Smooth muscle cell (in vitro differentiated cells): ENCODE data around the gene SLC25A44. TPM values are rescaled to one million over a fixed set of nuclear protein-coding genes. Genes with fewer than 3 reads are reported as not detected.

Experiments
- DNase-seq: peaks from one replicate; lab custom pipeline; 2025; ENCODE audit not compliant: unreplicated experiment; lab: John Stamatoyannopoulos, UW
- H2AFZ ChIP-seq: fragments of 200-600 bp; sonication (generic); 2 replicates; pipeline ENCODE4 v1.6.0; 2016; ENCODE audit warnings: antibody characterized with exemption, low read depth, mild to moderate bottlenecking
- H3F3A ChIP-seq: fragments of 200-600 bp; sonication (generic); 2 replicates; pipeline ENCODE4 v1.6.0; 2017; ENCODE audit warnings: antibody characterized with exemption, low read depth
- H3K27ac ChIP-seq: fragments of 200-600 bp; sonication (generic); 2 replicates; pipeline ENCODE4 v1.5.1; 2016; ENCODE audit warnings: low read depth, mild to moderate bottlenecking
- H3K27me3 ChIP-seq: fragments of 200-600 bp; sonication (generic); 2 replicates; pipeline ENCODE4 v1.6.1; 2016; ENCODE audit warnings: low read depth, mild to moderate bottlenecking
- H3K36me3 ChIP-seq: fragments of 200-600 bp; sonication (generic); 2 replicates; pipeline ENCODE4 v1.5.1; 2016; ENCODE audit warnings: low read depth
- H3K4me1 ChIP-seq: fragments of 200-600 bp; sonication (generic); 2 replicates; pipeline ENCODE4 v1.5.1; 2016; ENCODE audit warnings: low read depth
- H3K4me2 ChIP-seq: fragments of 200-600 bp; sonication (generic); 2 replicates; pipeline ENCODE4 v1.6.0; 2016; ENCODE audit warnings: mild to moderate bottlenecking
- H3K4me3 ChIP-seq: fragments of 200-600 bp; sonication (generic); 2 replicates; pipeline ENCODE4 v1.5.1; 2016; ENCODE audit warnings: mild to moderate bottlenecking
- H3K79me2 ChIP-seq: fragments of 200-600 bp; sonication (generic); 2 replicates; pipeline ENCODE4 v1.6.0; 2016; ENCODE audit warnings: low read depth, mild to moderate bottlenecking
- H3K9ac ChIP-seq: fragments of 200-600 bp; sonication (generic); 2 replicates; pipeline ENCODE4 v1.6.0; 2016; ENCODE audit warnings: low read depth
- H3K9me3 ChIP-seq: fragments of 200-600 bp; sonication (generic); replicated peaks from 2 replicates; pipeline ENCODE4 v1.5.1; 2016; ENCODE audit warnings: low read depth
- H4K20me1 ChIP-seq: fragments of 200-600 bp; sonication (generic); 2 replicates; pipeline ENCODE4 v1.6.0; 2016; ENCODE audit warnings: low read depth
- WGBS: methylation state at CpG from one replicate; pipeline ENCODE4 v1.1.7; 2016; ENCODE audit warnings: low lambda C conversion rate; 5-methylcytosine and 5-hydroxymethylcytosine counted together
- polyA plus RNA-seq: library from polyadenylated mRNA; unstranded; fragments of >200 nt; fragmentation: Nextera tagmentation; extraction: Ambion mirVana; gene quantifications from 2 replicates; pipeline ENCODE4 v1.2.1, GENCODE V29; 2016
- total RNA-seq: library from RNA; depleted of rRNA; stranded (reverse); fragments of >200 nt; gene quantifications from 2 replicates; pipeline ENCODE4 v1.2.3, GENCODE V29; 2014
- TF ChIP-seq, protein P1 (sequence below): fragments of 200-600 bp; sonication (generic); IDR thresholded peaks from 2 replicates; pipeline ENCODE4 v1.5.1; 2017; ENCODE audit warnings: borderline replicate concordance, mild to moderate bottlenecking, antibody characterized with exemption; ENCODE audit not compliant: insufficient read depth, poor library complexity, severe bottlenecking

Gene SLC25A44
- total and polyA plus RNA-seq, 2 experiments from 2014 or later: 11.4 to 11.6 TPM

DNA sequence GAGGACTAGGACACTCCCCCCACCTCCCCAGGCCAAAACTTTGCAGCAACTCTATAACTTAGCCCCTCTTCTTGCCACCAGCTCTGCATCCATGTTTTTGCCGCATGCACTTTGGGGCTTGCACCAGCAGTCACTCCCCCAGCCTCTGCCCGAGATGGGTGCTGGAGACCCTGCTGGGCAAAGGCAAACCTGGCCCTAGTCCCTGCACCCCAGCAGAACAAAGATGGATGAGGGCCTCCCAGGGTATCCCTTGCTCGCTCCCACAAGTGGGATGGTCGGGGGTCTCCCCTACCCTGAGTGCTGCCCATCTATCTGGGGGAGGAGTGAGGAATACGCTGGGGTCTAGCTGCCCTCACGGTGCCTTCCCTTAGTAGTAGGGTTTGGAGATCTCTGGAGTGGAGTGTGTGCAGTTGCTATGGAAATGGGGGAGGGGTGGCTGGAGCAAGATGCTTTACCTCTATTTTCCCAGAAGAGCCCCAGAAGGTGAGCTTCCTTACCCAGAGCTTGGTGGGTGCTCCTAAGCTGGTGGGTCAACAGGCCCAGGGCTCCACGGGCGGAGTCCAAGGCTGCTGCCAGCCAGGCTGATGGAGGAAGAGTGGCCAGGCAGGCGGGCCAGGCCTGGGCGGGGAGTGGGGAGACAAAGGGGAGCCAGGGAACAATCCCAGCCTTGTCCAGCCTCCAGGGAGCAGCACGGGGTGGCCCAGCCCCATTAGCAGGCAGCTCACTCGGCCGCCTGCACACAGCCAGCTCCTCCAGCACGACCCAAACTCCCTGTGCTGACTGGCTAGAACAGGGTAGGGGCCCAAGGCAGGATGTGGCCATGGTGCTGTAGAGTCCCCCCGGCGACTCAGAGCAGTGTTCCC lies 53.8 kb downstream of the SLC25A44 start, which contains the start of gene PAQR6:
Gene PAQR6 (minus strand): TSS at position 597 of the 863 bp plus-strand sequence. CDS start 1,325 bp downstream, outside the sequence.
- Histone ChIP-seq H3K4me1 (no peaks in the 10 kb centered on the region), H4K20me1 (no peaks in the 10 kb centered on the region), H3K36me3 (no peaks in the 10 kb centered on the region), H3K4me3 (no peak within 1 kb of the TSS), H3F3A (no peaks in the 10 kb centered on the region), H3K4me2 (no peak within 1 kb of the TSS), H3K79me2 (no peaks in the 10 kb centered on the region), H3K27ac (no peak within 1 kb of the TSS), H3K9me3 (no peaks in the 10 kb centered on the region), H2AFZ (no peak within 1 kb of the TSS), H3K9ac (no peak within 1 kb of the TSS), H3K27me3 (no peaks in the 10 kb centered on the region)
- DNase-seq: no peak
- WGBS: 89% methylated on average over 16 of the region's 16 CpGs
- TF ChIP-seq, protein P1, sequence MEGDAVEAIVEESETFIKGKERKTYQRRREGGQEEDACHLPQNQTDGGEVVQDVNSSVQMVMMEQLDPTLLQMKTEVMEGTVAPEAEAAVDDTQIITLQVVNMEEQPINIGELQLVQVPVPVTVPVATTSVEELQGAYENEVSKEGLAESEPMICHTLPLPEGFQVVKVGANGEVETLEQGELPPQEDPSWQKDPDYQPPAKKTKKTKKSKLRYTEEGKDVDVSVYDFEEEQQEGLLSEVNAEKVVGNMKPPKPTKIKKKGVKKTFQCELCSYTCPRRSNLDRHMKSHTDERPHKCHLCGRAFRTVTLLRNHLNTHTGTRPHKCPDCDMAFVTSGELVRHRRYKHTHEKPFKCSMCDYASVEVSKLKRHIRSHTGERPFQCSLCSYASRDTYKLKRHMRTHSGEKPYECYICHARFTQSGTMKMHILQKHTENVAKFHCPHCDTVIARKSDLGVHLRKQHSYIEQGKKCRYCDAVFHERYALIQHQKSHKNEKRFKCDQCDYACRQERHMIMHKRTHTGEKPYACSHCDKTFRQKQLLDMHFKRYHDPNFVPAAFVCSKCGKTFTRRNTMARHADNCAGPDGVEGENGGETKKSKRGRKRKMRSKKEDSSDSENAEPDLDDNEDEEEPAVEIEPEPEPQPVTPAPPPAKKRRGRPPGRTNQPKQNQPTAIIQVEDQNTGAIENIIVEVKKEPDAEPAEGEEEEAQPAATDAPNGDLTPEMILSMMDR: no peak

DNA sequence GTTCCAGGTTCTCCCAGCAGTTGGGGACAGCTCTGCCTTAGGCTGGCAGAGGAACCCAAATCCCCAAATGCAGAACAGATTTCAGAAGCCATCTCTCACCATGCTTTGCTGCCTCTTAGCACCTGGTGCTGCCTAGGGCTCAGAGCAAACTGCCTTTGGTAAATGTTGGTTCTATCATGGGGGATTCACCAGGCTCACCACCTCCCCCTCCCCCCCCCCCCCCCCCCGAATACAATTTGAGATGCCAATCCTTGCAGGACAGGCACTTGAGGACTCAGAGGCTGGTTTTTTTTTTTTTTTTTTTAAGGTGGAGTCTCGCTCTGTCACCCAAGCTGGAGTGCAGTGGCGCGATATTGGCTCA lies 54.4 kb downstream of the SLC25A44 start:
- Histone ChIP-seq H3K9ac (no peak overlapping the region), H3K4me3 (no peak overlapping the region), H3K79me2 (no peaks in the 10 kb centered on the region), H3K36me3 (no peaks in the 10 kb centered on the region), H3F3A (no peaks in the 10 kb centered on the region), H3K27me3 (no peaks in the 10 kb centered on the region), H3K27ac (no peak overlapping the region), H3K4me2 (no peak overlapping the region), H3K4me1 (no peaks in the 10 kb centered on the region), H4K20me1 (no peaks in the 10 kb centered on the region), H3K9me3 (no peaks in the 10 kb centered on the region), H2AFZ (no peak overlapping the region)
- 72% methylated on average over 3 of the region's 4 CpGs for WGBS
- TF ChIP-seq, protein P1: no peak
- DNase-seq: no peak

DNA sequence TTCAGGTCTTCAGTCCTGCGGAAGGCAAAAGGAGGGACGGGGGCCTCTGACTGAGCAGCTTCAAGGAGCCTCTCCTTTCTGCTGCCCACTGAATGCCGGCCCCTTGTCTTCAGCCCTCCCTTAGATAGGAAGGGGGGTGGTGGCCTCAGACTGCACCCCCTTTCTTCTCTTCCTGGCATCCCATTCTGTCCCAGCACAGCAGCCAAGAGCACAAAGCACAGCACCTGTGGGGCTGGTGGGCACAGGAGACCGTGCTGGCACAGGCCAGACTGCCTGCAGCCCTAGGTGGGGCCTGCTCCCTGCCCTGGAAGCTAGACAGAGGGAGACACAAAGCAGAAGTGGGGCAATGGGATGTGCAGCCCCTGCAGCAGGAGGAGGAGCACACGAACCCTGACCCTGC lies 55.7 kb downstream of the SLC25A44 start:
- H2AFZ ChIP-seq: no peak overlapping the region
- H3K27me3 ChIP-seq: no peaks in the 10 kb centered on the region
- no peaks in the 10 kb centered on the region for H3K4me1 ChIP-seq
- WGBS: 91% methylated on average over 5 of the region's 5 CpGs
- H3K27ac ChIP-seq: no peak overlapping the region
- no peaks in the 10 kb centered on the region for H3K79me2 ChIP-seq
- no peak overlapping the region for H3K9ac ChIP-seq
- H3K36me3 ChIP-seq: no peaks in the 10 kb centered on the region
- H3F3A ChIP-seq: no peaks in the 10 kb centered on the region
- no peaks in the 10 kb centered on the region for H3K9me3 ChIP-seq
- no peak overlapping the region for H3K4me3 ChIP-seq
- no peaks in the 10 kb centered on the region for H4K20me1 ChIP-seq
- no peak overlapping the region for H3K4me2 ChIP-seq
- no peak for DNase-seq
- TF ChIP-seq, protein P1: no peak
